ENCODE measurements around the gene CPNE6.
"Not testable (repeated sequence)": the region's sequence is repeated elsewhere in the genome, so short reads cannot be mapped to it uniquely, and the experiment has no call there.

- TF ChIP-seq EZH2 (IDR thresholded peaks at IDR 0.05; ENCODE audit: borderline replicate concordance, low read length) = not testable (repeated sequence)
- TF ChIP-seq CTCF (IDR thresholded peaks at IDR 0.05; ENCODE audit: low read length) = peak; percentile 3; the same call in 1 of the 2 replicates
These were observed 34.3 kb upstream of the CPNE6 start for GRCh38 chr14:24036963-24037657.

Data from OCI-LY1 (cell line).